Measurements from ENCODE around the gene SNRPD1.

GRCh38 chr18:21669736-21670285, 57.7 kb downstream of the SNRPD1 start:
- TF ChIP-seq CTCF (IDR thresholded peaks at IDR 0.05): no peak
- TF ChIP-seq POLR2A (IDR thresholded peaks at IDR 0.05): no peak

Data from body of pancreas (tissue), 4 donors.